HFFc6 (cell line): Measurements from ENCODE around the gene CERS4. TPM values are rescaled to one million over a fixed set of nuclear protein-coding genes. Genes with fewer than 3 reads are reported as not detected.
A peak's percentile ranks its signal among the peaks of the same experiment; 100 is the strongest.
"Not testable (repeated sequence)": the region's sequence is repeated elsewhere in the genome, so short reads cannot be mapped to it uniquely, and the experiment has no call there.

Experiments used
- DNase-seq: peaks from one replicate; pipeline ENCODE4 v3.0.0-alpha.2; 2018
- H3K27ac Mint-ChIP-seq: 2 replicates; pipeline ENCODE4 v1.8.0; 2020; ENCODE audit warnings: mild to moderate bottlenecking, mixed read lengths
- H3K27me3 Mint-ChIP-seq: 2 replicates; pipeline ENCODE4 v1.8.0; 2021; ENCODE audit warnings: mild to moderate bottlenecking, moderate library complexity, mixed read lengths; ENCODE audit not compliant: insufficient read depth
- H3K36me3 Mint-ChIP-seq: 2 replicates; pipeline ENCODE4 v1.8.0; 2021; ENCODE audit warnings: low read depth, mixed read lengths
- H3K4me1 Mint-ChIP-seq: 2 replicates; pipeline ENCODE4 v1.8.0; 2020; ENCODE audit warnings: low read depth, mixed read lengths
- H3K4me3 Mint-ChIP-seq: 2 replicates; pipeline ENCODE4 v1.8.0; 2020; ENCODE audit warnings: mild to moderate bottlenecking, moderate library complexity, mixed read lengths
- H3K9me3 Mint-ChIP-seq: 2 replicates; pipeline ENCODE4 v1.8.0; 2020; ENCODE audit warnings: mild to moderate bottlenecking, mixed read lengths
- total RNA-seq, 6 experiments: library from RNA; stranded (reverse); fragmentation: NEBNext Ultra II Directional; extraction: Animal tissue kit (Norgen Biotek cat#: 25700); gene quantifications; 2 replicates in 1 of 6; 3 replicates in 5 of 6; pipeline ENCODE4 v1.2.3, GENCODE V29; 2021
- TF ChIP-seq, protein P1 (sequence below): fragments of 200-600 bp; sonication (generic); IDR thresholded peaks from 2 replicates; pipeline ENCODE4 v1.5.0; 2021; ENCODE audit warnings: antibody characterized with exemption, mild to moderate bottlenecking

The CERS4 gene
- total RNA-seq, 6 experiments from 2014 or later: not detected

DNA sequence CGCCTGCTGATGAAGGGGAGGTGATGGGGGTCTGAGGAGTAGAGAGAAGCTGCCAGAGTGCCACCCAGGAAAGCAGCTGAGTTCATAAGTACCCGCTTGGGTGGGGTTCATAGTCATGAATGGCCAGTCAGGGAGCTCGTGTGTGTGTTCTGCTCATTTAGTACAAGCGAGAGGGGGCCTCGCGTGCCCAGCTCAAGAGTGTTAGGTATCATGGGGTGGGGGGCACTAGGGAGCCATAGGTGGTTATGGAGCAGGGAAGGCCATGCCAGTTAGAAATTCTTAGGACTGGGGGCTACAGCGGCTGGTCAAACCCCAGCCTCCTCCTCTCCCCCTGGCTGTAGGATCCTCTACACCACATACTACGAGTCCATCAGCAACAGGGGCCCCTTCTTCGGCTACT lies 52.2 kb downstream of the CERS4 start:
- H3K36me3 Mint-ChIP-seq: no peaks in the 10 kb centered on the region
- no peak overlapping the region for H3K4me3 Mint-ChIP-seq
- H3K4me1 Mint-ChIP-seq: no peaks in the 10 kb centered on the region; the same call in 1 of the 2 replicates
- TF ChIP-seq, protein P1, sequence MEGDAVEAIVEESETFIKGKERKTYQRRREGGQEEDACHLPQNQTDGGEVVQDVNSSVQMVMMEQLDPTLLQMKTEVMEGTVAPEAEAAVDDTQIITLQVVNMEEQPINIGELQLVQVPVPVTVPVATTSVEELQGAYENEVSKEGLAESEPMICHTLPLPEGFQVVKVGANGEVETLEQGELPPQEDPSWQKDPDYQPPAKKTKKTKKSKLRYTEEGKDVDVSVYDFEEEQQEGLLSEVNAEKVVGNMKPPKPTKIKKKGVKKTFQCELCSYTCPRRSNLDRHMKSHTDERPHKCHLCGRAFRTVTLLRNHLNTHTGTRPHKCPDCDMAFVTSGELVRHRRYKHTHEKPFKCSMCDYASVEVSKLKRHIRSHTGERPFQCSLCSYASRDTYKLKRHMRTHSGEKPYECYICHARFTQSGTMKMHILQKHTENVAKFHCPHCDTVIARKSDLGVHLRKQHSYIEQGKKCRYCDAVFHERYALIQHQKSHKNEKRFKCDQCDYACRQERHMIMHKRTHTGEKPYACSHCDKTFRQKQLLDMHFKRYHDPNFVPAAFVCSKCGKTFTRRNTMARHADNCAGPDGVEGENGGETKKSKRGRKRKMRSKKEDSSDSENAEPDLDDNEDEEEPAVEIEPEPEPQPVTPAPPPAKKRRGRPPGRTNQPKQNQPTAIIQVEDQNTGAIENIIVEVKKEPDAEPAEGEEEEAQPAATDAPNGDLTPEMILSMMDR: no peak
- no peaks in the 10 kb centered on the region for H3K9me3 Mint-ChIP-seq
- H3K27ac Mint-ChIP-seq: no peak overlapping the region
- no peak for DNase-seq
- peaks cover 15% of the 10 kb centered on the region for H3K27me3 Mint-ChIP-seq

DNA sequence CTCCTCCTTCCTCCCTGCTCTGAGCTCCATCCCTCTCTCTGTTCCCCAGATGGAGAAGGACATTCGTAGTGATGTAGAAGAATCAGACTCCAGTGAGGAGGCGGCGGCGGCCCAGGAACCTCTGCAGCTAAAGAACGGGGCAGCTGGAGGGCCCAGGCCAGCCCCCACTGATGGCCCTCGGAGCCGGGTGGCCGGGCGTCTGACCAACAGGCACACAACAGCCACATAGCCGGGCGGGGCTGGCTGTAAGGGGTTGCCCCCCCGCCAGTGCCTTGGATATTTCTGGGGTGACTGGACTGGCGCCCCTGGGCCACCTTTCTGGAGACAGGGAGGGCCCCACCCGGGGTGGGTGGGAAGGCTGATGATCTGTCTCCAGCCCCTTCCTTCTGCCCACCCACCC lies 52.7 kb downstream of the CERS4 start:
- H3K36me3 Mint-ChIP-seq: no peaks in the 10 kb centered on the region
- no peak overlapping the region for H3K27ac Mint-ChIP-seq
- no peaks in the 10 kb centered on the region; the same call in 1 of the 2 replicates for H3K4me1 Mint-ChIP-seq
- H3K9me3 Mint-ChIP-seq: no peaks in the 10 kb centered on the region
- DNase-seq: no peak
- peaks cover 15% of the 10 kb centered on the region for H3K27me3 Mint-ChIP-seq
- TF ChIP-seq, protein P1: no peak
- no peak overlapping the region for H3K4me3 Mint-ChIP-seq

DNA sequence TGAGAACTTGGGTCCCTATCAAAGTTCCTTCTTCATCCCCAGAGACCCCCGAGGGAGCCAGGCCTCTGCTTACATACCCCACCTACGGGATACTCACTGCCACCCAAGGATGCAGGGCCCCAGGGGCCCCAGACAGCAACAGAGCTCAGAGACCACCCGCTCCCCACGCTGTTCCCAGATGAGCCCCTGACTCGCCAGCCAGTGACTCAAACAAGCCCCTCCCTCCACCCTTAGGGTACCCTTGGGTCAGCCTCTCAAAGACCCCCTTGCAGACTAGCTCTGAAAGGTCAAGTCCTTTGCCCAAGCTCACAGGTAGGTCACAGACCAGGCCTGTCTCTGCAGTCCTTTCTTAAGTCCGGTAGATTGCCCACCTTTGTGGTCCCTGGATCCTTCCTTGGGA lies 53.3 kb downstream of the CERS4 start:
- no peaks in the 10 kb centered on the region for H3K9me3 Mint-ChIP-seq
- TF ChIP-seq, protein P1: no peak
- no peak for DNase-seq

DNA sequence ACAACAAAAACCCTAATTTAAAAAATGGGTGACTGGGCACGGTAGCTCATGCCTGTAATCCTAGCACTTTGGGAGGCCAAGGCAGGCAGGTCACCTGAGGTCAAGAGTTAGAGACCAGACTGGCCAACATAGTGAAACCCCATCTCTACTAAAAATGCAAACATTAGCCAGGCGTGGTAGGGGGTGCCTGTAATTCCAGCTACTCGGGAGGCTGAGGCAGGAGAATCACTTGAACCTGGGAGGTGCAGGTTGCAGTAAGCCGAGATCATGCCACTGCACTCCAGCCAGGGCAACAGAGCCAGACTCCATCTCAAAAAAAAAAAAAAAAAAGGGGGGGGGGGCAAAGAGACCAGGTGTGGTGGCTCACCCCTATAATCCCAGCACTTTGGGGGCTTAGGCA lies 55.1 kb downstream of the CERS4 start:
- H3K36me3 Mint-ChIP-seq, H3K9me3 Mint-ChIP-seq, H3K4me3 Mint-ChIP-seq, H3K27ac Mint-ChIP-seq, DNase-seq: not testable (repeated sequence)
- H3K4me1 Mint-ChIP-seq: peaks cover 11% of the 10 kb centered on the region
- H3K27me3 Mint-ChIP-seq: peaks cover 10% of the 10 kb centered on the region

More for the DNA sequence above, 53.3 kb downstream of the CERS4 start:
- Mint-ChIP-seq H3K4me1 (no peaks in the 10 kb centered on the region; the same call in 1 of the 2 replicates), H3K36me3 (no peaks in the 10 kb centered on the region), H3K27ac (no peak overlapping the region), H3K27me3 (peaks cover 15% of the 10 kb centered on the region), H3K4me3 (no peak overlapping the region)

DNA sequence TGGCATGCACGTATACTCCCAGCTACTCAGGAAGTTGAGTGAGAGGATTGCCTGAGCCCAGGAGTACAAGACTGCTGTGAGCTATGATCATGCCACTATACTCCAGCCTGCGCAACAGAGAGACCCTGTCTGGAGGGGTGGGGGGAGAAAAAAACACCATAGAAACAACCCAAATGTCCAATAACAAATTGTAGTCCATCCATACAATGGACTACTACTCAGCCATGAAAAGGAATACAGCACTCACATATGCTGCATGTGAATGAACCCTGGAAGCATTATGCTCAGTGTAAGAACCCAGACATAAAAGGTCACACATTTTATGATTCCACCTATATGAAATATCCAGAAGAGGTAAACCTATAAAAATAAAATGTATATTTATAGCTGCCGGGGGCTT lies 56.7 kb downstream of the CERS4 start:
- Mint-ChIP-seq H3K27me3 (peaks cover 8% of the 10 kb centered on the region), H3K4me3 (no peak overlapping the region), H3K36me3 (no peaks in the 10 kb centered on the region), H3K27ac (no peak overlapping the region), H3K4me1 (peaks cover 16% of the 10 kb centered on the region), H3K9me3 (no peaks in the 10 kb centered on the region)
- TF ChIP-seq, protein P1: no peak
- DNase-seq: no peak

DNA sequence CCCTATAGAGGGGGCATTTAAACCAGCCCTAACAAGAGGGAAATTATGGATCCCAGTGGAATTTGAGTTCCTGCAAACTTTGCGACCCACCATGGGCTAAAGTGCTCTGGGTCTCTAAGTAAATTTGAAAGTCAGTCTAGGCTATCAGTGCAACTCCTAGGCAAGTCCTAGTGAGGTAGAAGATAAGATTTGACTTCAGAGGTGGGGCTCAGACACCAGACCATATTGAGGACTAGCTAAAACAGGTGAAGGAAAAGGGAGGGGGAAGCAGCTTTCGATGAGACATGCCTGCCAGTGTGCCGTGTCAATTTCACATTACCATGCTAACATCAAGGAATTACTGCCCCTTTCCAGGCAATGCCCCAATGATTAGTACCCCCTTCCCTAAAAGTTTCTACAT lies 60.6 kb downstream of the CERS4 start:
- H3K27ac Mint-ChIP-seq: no peak overlapping the region
- peak overlapping the region; percentile 85 for H3K4me3 Mint-ChIP-seq
- TF ChIP-seq, protein P1: no peak
- H3K9me3 Mint-ChIP-seq: no peaks in the 10 kb centered on the region
- H3K27me3 Mint-ChIP-seq: peaks cover 1% of the 10 kb centered on the region; the same call in 1 of the 2 replicates
- DNase-seq: no peak
- peaks cover 16% of the 10 kb centered on the region for H3K4me1 Mint-ChIP-seq
- no peaks in the 10 kb centered on the region for H3K36me3 Mint-ChIP-seq

DNA sequence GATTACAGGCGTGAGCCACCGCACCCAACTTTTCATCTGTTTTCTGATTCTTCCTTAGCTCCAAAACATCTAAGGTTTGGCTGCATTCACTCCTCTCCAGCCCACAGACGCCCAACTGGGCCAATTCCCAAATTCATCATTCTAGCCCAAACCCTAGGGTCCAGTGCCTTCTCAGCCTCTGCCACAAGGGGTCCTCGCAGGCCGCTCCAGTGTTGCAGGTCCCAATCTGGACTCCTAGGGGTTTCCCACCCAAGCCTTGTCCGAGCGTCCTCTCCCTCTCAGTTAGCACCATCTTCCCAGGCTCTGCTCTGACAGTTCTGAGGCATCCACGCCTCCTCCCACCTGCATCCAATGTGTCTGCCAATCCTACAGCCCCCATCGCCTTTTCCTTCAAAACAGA lies 67.3 kb downstream of the CERS4 start:
- H3K4me3 Mint-ChIP-seq, DNase-seq, H3K36me3 Mint-ChIP-seq, H3K4me1 Mint-ChIP-seq, H3K27me3 Mint-ChIP-seq, H3K9me3 Mint-ChIP-seq, H3K27ac Mint-ChIP-seq: not testable (repeated sequence)

DNA sequence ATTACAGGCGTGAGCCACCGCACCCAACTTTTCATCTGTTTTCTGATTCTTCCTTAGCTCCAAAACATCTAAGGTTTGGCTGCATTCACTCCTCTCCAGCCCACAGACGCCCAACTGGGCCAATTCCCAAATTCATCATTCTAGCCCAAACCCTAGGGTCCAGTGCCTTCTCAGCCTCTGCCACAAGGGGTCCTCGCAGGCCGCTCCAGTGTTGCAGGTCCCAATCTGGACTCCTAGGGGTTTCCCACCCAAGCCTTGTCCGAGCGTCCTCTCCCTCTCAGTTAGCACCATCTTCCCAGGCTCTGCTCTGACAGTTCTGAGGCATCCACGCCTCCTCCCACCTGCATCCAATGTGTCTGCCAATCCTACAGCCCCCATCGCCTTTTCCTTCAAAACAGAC lies 82.2 kb downstream of the CERS4 start:
- DNase-seq: not testable (repeated sequence)

More for the DNA sequence above, 82.2 kb downstream of the CERS4 start:
- H3K36me3 Mint-ChIP-seq, H3K4me1 Mint-ChIP-seq, H3K27ac Mint-ChIP-seq, H3K4me3 Mint-ChIP-seq, H3K27me3 Mint-ChIP-seq, H3K9me3 Mint-ChIP-seq: not testable (repeated sequence)
